Heart left ventricle (tissue), 13 donors: ENCODE results near the gene LRMDA.

Experiments
- POLR2A ChIP-seq, 2 donors: fragments of 450-650 bp; IDR thresholded peaks; one replicate each; pipeline ENCODE4 v1.6.1; 2017; ENCODE audit warnings: antibody characterized with exemption in 2 of 2, mild to moderate bottlenecking in 2 of 2, moderate library complexity in 2 of 2
- TF ChIP-seq, protein P1 (sequence below), 12 donors: fragments of 200-600 bp; sonication (generic) in 4 of 12; IDR thresholded peaks; one replicate each; pipeline versions ENCODE4 v1.5.0 to v1.8.0; 2018 to 2022; ENCODE audit warnings: antibody characterized with exemption in 12 of 12, mild to moderate bottlenecking in 5 of 12
- donor health status: ischemic (EF 13 %, LVEDD 7.1; RV severe dilation, severe dysfunction).
- donor health status: DM: no; HTN: yes; CAD: no.
- donor health status: DM: no; HTN: no; CAD: no.
- donor health status: ischemic (EF 25% LVEDD 6.9; RV normal size, moderate dysfunction).
- donor health status: ischemic (EF 25% LVEDD 5.7; RV mildly dilated, moderate dysfunction).
- donor health status: ischemic (EF 35%, LVEDD 5.7; RV mildly dilated, moderate dysfunction).
- donor health status: nonischemic (EF 11% LVEDD 7.7; RV severe dilation, severe dysfunction).
- donor health status: DM: yes; HTN: yes; CAD: no.
- donor health status: PGD.
- donor health status: ischemic (EF 29% LVEDD 5.4; RV normal size, mild dysfunction).
- donor health status: nonischemic (EF 23%, LVEDD 6.1; RV moderate dilation, normal function).

DNA sequence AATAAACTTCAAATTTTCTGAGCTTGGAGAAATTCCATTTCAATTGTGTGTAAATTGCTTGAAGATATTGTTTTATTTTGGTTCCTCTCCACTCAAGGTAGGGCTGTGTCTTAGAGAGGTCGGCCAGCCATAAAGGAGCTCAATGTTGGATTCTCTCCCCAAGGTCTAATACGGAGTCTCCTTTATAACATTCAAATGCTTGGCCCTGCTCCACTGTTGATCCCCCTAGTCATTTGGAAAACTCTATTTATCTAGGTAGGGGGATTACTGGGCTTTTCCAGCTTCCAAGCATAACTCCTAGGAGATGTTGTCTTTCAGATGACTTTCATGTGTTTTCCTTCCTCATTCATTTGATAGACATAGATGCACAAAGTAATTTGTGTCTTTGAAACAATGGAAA, 170.9 kb downstream of the LRMDA start:
- TF ChIP-seq, protein P1, sequence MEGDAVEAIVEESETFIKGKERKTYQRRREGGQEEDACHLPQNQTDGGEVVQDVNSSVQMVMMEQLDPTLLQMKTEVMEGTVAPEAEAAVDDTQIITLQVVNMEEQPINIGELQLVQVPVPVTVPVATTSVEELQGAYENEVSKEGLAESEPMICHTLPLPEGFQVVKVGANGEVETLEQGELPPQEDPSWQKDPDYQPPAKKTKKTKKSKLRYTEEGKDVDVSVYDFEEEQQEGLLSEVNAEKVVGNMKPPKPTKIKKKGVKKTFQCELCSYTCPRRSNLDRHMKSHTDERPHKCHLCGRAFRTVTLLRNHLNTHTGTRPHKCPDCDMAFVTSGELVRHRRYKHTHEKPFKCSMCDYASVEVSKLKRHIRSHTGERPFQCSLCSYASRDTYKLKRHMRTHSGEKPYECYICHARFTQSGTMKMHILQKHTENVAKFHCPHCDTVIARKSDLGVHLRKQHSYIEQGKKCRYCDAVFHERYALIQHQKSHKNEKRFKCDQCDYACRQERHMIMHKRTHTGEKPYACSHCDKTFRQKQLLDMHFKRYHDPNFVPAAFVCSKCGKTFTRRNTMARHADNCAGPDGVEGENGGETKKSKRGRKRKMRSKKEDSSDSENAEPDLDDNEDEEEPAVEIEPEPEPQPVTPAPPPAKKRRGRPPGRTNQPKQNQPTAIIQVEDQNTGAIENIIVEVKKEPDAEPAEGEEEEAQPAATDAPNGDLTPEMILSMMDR (IDR thresholded peaks at IDR 0.05): no peak
- no peak for TF ChIP-seq POLR2A (IDR thresholded peaks at IDR 0.05)
